ENCODE measurements around the gene CALN1.
"Not testable (repeated sequence)": the region's sequence is repeated elsewhere in the genome, so short reads cannot be mapped to it uniquely, and the experiment has no call there.

CALN1 gene

DNA sequence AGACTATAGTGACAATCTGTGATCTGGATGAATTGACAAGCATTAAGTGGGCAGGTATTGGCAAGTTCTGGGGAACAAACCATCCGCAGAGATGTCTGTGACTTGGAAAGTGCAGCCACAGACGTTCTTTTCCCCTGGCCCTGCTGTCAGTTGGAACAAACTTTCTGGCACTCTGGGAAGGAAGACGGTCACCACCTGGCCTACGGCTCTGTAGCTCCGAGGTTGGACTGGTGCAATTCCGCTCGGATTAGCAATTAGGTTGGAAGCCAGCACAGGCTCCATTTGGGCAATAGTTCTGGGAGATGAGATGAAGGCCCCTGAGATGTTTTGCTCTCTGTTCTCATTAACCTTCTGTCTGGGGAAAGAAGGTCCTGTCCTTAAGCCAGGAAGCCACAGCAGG lies 437.5 kb downstream of the CALN1 start:
- DNase-seq (ENCODE audit: low spot score) = no peak

DNA sequence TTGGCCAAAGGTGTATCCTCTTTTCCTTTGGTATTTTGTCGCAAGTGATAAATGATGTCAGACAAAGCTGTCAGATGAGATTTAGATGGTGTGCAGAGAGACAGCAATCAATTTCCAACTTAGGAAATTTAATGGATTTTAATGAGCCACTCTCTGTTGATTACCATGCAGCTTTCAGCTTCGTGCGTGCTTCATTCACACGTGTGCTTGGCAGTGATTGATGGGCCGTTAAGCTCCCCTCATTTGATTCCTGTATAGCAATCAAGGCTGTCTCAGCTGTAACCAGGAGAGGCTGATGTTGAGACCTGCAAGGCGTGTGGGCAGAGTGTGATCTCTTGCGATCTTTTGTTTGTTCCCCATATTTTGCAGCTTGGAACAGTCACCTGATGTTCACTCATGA lies 439.6 kb downstream of the CALN1 start:
- DNase-seq (ENCODE audit: low spot score) = no peak

DNA sequence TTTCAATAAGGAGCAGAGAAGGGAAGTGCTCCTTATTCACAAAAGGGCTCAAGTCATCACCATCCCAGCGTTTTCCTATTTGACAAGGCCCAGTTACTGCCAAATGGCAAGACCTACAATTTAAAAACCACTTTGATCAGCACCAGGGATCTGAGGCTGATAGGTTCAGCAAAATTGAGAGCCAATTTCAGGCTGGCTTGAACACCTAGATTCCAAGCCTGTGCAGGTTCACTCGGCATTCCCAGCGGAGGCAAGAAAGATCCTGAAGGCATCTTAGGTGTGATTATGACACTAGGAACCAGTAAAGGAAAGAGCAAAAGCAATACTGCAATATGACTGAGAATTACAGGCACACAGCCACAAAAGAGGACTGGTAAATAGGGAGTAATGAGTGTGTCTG lies 441.4 kb downstream of the CALN1 start:
- no peak for DNase-seq (ENCODE audit: low spot score)

DNA sequence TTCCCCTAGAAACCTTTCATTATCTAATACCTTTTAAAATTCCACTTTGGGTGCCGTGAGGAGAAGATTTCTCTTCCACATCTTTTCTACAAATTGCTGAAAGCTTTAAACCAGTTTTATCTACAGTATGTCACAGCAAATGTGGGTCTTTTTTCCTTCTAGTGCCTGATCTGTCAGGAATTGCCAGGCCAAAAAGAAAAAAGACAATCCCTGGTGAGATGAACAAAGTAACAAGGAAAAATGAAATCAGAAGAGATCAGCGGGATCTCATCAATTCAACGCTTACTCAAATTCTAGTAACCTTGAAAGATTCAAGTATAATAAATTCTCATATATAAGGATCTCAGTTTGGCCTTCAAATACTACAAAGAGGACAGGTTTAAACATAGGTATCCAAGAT lies 449.5 kb downstream of the CALN1 start:
- no peak for DNase-seq (ENCODE audit: low spot score)

GRCh38 chr7:71961283-71961682 lies 450.9 kb downstream of the CALN1 start:
- DNase-seq (ENCODE audit: low spot score) = no peak

GRCh38 chr7:71942115-71942514 lies 470.0 kb downstream of the CALN1 start:
- no peak for DNase-seq (ENCODE audit: low spot score)

DNA sequence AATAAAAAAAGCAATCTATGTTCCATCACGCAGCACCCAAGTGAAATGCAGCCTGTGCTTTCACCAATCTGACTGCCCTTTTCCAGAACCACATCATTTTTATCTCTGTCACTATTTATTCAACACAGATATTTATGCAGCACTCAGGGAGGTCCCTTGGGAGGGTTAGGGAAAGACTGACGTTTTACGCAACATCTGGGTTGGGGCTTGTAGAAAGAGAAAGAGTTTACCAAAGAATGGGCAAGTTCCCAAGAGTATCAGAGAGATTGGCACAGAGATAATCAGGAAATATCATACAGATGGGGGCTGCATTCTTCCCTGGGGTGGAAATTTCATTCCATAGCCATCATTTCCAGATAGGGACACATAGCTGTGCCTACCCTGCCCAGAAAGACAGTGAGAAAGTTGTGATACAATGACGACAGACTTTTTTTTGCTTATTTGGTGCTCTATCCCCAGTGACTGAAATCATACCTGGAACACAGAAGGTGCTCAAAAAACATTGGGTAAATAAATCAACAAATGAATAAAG lies 474.2 kb downstream of the CALN1 start:
- DNase-seq (ENCODE audit: low spot score) = no peak

DNA sequence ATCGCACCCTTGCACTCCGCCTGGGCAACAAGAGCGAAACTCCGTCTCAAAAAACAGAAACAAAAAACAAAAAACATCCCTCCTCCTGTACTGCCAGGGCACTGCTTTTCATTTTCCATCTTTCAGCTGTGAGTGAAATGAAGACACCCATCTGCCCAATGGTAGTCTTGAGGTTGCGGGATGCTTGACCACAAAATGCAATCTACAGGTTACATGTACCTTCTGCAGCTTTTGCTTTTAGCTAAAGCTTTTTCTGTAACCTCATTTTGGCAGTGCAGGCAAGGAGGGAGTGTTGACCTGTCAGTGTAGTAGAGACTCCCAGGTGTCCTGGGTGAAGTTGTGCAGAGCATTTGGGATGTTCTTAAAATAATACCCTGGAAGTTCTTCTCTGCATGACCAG lies 476.5 kb downstream of the CALN1 start:
- DNase-seq (ENCODE audit: low spot score) = no peak

- DNase-seq (ENCODE audit: low spot score) = no peak
These were observed 478.7 kb downstream of the CALN1 start for GRCh38 chr7:71933426-71933825.

GRCh38 chr7:71925663-71926062 lies 486.5 kb downstream of the CALN1 start:
- DNase-seq (ENCODE audit: low spot score) = no peak

- not testable (repeated sequence) for DNase-seq (ENCODE audit: low spot score)
These were observed 497.9 kb downstream of the CALN1 start for GRCh38 chr7:71914204-71914603.

DNA sequence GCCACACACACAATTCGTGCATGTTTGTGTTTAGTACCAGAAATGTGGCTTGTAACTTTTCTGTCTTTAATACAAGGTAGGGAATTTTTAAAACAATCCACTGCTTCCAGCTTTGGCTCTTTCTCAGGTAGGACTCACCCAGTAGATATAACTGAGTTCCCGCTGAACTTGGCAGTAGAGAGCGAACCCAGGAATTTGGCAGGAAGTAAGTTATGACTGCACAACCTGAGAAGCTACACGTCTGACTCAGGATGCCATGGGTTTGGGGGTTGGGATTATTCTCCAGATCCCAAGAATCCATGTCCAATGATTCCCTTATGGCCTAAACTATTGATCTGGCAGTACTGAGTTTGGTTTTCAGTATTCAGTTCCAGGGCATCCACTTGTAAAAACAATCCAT lies 499.7 kb downstream of the CALN1 start:
- no peak for DNase-seq (ENCODE audit: low spot score)

- DNase-seq (ENCODE audit: low spot score) = no peak
These were observed 501.1 kb downstream of the CALN1 start for GRCh38 chr7:71911051-71911450.

DNA sequence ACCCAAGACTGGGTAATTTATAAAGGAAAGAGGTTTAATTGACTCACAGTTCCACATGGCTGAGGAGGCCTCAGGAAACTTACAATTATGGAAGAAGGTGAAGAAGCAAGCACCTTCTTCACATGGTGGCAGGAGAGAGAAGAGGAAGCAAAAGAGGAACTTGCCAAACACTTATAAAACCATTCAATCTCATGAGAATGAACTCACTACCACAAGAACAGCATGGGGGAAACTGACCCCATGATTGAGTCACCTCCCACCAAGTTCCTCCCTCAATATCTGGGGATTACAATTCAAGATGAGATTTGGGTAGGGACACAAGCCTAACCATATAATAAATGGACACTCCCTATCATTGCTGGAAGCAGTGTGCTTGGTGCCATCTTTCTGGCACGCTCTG lies 506.3 kb downstream of the CALN1 start:
- DNase-seq (ENCODE audit: low spot score) = no peak

GRCh38 chr7:71904484-71904883 lies 507.7 kb downstream of the CALN1 start:
- DNase-seq (ENCODE audit: low spot score) = no peak

GRCh38 chr7:71900556-71900955 lies 511.6 kb downstream of the CALN1 start:
- DNase-seq (ENCODE audit: low spot score) = no peak

- no peak for DNase-seq (ENCODE audit: low spot score)
These were observed 515.6 kb downstream of the CALN1 start for GRCh38 chr7:71896535-71896934.

GRCh38 chr7:71886046-71886445 lies 526.1 kb downstream of the CALN1 start:
- DNase-seq (ENCODE audit: low spot score) = peak; percentile 38

- no peak for DNase-seq (ENCODE audit: low spot score)
These were observed 526.7 kb downstream of the CALN1 start for GRCh38 chr7:71885487-71885886.

GRCh38 chr7:71883415-71883814 lies 528.7 kb downstream of the CALN1 start:
- no peak for DNase-seq (ENCODE audit: low spot score)

- no peak for DNase-seq (ENCODE audit: low spot score)
These were observed 540.7 kb downstream of the CALN1 start for GRCh38 chr7:71871446-71871845.

DNA sequence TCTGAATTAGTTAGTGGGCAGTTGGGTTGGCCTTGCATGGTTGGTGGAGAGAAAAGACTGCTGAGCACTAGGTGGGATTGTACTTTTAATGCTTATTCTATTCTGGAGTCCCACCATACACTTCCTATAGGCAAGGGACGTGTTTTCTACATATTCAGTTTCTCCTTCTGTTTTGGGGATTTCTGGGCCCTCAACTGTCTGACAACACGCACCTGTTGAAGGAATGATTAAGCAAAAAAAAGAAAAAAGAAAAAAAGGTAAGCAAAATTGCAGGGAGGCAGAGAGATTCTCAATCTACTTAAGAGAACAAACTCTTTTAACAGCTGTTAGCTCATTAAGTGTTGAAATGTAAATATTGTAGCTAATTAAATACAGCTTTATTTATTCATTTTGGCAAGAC lies 541.3 kb downstream of the CALN1 start:
- DNase-seq (ENCODE audit: low spot score) = no peak

GRCh38 chr7:71868797-71869196 lies 543.3 kb downstream of the CALN1 start:
- no peak for DNase-seq (ENCODE audit: low spot score)

GRCh38 chr7:71867626-71868025 lies 544.5 kb downstream of the CALN1 start:
- no peak for DNase-seq (ENCODE audit: low spot score)

DNA sequence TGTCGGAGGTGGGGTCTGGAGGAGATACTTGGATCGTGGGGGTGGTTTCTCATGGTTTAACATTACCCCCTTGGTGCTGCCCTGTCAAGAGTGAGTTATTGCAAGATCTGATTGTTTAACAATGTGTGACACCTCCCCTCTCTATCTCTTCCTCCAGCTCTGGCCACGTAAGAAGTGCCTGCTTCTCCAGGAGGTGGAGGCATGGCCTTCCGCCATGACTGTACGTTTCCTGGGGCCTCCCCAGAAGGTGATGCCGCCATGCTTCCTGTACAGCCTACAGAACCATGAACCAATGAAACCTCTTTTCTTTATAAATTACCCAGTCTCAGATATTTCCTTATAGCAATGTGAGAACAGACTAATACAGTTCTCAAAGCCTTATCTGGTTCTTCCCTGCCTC lies 547.0 kb downstream of the CALN1 start:
- no peak for DNase-seq (ENCODE audit: low spot score)

Data from Ammon's horn (tissue), 1 donor.